Measurements from ENCODE around the gene KIF21A.

KIF21A gene

DNA sequence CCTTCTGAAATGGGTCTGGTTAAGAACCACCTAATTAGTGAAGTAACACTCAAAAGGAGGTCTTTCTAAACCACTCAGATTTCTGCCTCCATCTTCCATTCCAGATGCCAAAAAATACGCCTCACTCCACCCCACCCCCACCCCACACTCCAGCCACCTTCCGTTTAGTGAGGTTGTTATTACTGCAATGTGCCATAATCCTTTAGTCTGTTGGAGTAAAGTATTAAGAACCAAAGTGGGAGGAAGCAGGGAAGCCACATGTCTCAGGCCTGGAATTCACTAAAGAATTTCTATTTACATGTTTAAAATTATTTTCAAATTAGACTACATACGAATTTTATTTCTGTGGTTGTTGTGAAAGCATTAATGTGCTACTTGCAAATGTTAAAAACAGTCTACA, 7.4 kb downstream of the KIF21A start:
- DNase-seq (ENCODE audit: low read depth), result no peak

DNA sequence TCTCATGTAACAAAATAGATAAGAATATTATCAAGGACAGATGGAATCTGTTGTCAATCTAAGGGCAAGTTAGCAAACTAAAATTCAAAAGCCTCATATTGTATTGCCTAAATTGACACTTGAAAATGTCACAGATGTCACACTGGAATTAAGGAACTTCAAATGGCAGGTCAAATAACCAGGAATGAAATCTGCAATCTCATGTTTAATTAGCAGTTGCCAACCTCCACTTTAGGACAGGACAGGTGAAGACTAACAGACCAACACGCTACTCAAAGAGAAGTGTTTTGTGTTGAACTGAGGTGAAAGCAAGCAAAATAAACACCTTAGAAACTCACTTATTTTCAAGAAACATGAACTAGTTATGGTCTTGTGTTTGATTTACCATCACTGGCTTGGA, 11.1 kb downstream of the KIF21A start:
- no peak for DNase-seq (ENCODE audit: low read depth)

DNA sequence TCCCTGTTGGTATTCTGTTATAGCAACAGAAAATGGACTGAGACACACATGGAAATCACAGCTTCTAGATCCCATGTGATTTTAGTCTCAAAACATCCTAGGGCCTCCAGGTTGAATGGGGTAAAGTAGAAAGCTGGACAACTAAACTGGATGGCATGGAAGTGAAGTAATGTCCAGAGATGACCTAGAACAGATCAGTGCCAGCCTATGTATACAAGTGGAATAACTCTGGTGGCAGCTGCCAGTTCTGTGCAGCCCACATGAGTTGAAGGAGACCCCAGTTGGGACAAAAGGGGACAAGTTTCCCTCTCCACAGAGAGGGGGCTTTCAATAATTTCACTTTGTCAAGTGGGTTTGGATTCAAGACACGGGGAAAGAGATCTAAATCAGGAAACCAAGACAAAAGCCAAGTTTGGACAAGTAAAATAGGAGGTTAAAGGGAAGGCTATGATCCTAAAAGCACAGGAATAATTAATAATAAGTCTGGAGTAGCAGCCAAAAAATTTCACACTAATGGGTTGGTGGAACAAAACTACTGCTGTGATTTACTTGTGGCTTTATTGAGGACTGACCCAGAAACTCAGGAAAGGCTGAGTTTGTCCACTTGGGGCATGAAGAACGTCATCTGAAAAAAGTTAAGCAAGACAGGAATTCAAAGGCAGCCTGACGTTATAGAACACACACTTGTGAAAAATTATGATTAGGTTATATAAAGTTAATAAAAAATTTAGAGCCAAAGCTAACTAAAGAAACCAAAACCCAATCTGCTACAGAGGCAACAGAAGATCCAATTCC, 11.7 kb downstream of the KIF21A start:
- no peak for DNase-seq (ENCODE audit: low read depth)

DNA sequence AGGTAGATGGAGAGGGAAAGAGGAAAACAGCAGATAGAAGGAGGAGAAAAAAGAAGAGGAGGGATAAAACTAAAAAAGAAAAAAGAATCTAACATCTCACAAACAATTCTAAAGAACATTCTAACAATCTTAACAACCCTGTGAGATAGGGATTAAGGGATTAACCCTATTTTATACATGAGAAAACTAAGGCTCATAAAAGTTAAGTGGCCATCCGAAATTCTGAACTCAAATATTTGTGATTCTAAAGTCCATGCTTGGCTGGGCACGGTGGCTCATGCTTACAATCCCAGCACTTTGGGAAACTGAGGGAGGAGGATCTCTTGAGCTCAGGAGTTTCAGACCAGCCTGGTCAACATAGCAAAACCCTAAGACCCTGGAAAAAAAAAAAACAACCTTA, 13.1 kb downstream of the KIF21A start:
- no peak for DNase-seq (ENCODE audit: low read depth)

DNA sequence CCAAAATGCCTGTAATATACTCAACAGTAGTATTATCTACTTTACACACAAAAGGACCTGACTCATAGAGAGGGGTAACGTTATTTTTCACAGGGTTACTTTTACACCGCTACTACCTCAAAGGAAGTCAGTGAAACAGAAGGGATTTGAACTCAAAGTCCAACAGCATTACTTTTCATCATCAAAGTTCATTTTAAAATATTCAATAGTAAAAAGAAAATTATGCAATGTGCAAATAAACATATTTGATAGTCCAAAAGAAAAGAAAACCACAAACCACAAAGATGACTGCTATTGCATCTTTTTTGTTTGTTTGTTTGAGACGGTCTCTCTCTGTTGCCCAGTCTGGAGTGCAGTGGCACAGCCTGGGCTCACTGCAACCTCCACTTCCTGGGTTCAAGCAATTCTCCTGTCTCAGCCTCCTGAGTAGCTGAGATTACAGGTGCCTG, 15.5 kb downstream of the KIF21A start:
- no peak for DNase-seq (ENCODE audit: low read depth)

DNA sequence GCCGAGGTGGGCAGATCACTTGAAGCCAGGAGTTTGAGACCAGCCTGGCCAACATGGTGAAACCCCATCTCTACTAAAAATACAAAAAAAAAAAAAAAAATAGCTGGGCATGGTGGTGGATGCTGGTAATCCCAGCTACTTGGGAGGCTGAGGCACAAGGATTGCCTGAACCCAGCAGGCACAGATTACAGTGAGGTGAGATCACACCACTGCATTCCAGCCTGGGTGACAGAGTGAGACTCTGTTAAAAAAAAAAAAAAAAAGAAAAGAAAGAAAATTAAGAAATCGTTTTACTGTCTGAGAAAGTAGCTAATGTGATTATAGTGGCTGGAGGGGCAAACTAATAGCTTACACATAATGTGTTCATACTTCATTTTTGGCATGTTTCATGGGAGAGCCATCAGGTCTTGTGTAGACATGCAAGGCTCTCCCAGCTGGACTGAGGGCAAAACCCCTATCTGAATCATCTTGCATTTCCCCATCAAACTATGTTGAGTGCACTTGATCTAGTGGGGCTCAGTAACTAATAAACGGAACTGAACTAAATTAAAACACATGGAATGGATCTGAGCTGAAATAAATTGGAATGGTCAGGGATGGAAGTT, 16.2 kb downstream of the KIF21A start:
- DNase-seq (ENCODE audit: low read depth), result no peak

DNA sequence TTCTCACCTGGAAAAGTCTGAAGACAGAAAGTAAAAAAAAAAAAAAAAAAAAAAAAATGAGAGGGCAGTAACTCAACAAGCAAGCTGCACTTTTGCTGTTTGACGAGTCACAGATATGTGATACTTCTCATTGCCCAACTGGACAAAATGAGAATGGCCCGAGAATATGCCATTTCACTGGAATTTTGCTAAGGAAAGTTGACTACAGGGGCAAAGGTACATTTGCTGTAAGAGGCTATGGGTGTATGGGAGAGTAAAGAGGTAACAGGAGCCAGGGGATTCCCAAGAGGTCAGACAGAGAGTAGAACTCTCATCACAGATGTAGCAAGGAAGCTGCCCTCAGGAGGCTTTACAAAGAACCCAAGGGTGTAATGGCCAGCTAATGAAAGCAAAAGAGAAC, 22.9 kb downstream of the KIF21A start:
- DNase-seq (ENCODE audit: low read depth), result no peak

DNA sequence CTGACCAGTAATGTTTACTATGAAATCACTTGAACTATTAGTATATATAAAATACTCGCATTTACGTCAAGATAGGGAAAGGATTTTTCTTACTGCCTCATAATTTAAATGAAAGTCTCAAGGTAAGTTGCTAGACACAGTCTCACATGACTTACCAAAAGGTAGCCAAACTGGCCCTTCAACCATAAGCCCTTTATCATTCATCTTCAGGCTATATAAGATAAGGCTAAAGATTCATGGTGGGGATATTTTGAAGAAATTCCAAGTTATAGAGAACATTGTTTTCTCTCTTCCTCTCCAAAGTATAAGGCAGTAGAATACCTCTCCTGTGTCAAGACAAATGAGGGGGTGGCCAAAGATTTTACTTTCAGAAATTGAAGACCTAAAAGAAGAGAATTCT, 23.4 kb downstream of the KIF21A start:
- no peak for DNase-seq (ENCODE audit: low read depth)

DNA sequence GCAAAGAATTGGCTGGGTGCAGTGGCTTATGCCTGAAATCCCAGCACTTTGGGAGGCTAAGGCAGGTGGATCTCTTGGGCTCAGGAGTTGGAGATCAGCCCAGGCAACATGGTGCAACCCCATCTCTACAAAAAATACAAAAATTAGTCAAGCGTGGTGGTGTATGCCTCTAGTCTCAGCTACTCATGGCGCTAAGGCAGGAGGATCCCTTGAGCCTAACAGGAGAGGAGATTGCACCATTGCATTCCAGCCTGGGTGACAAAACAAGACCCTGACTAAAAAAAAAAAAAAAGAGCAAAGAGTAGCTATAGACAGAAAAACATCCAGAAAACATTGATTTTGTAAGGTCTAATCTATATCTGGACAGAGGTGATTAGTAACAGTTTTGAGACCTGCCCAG, 25.0 kb downstream of the KIF21A start:
- DNase-seq (ENCODE audit: low read depth), result no peak

DNA sequence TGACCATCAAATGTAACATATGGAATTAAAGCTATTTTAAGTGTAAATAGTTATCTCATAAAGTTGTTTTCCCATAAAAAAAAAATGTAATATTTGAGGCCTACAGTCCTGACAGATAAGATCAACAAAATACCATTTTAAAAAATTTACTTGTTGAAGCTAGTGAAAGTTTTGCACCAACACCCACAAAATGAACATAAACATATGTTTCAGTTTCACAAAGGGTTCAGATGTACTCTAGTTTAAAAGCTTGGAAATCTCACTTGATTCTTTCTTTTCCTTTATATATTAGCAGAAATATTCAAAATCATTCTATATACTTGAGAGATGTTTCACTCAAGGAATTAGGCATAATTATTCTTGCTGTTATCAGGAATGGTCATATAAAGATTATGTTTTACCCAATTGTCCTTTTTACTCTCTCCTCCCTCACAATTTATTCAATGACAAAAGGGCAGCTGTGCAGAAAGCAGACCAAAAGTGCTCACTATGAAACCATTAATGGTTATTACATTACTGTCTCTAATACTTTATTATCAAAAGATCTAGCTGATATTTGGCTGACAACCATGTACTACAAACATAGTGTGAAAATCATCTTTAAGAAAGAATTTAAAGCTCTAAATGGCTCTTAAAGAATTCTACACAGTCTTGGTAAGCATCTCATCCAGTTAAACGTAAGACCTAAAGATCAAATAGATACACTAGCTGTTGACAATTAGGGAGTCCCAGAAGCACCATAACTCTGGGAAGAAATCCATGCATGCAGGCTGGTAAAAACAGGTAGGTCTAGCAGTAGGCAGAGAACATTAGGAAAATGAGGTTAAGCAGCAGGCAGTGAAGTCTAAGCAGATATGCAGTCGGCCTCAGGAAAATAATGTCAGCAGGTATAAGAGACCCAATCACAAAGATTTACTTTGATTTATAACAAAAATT, 28.8 kb downstream of the KIF21A start:
- DNase-seq (ENCODE audit: low read depth), result no peak

DNA sequence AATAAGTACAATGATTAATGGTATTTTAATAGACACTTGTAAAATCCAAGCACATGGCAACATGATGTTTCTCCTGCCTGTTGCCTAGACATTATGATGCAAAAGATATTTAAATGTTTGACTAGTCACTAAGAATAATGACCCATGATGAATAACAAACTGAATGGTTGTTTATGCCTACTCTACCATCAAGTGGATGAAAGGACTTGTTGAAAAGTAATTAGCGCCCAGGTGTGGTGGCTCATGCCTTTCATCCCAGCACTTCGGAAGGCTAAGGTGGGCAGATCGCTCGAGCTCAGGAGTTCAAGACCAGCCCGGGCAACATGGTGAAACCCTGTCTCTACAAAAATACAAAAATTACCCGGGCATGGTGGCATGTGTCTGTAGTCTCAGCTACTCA, 30.7 kb downstream of the KIF21A start:
- DNase-seq (ENCODE audit: low read depth), result no peak

DNA sequence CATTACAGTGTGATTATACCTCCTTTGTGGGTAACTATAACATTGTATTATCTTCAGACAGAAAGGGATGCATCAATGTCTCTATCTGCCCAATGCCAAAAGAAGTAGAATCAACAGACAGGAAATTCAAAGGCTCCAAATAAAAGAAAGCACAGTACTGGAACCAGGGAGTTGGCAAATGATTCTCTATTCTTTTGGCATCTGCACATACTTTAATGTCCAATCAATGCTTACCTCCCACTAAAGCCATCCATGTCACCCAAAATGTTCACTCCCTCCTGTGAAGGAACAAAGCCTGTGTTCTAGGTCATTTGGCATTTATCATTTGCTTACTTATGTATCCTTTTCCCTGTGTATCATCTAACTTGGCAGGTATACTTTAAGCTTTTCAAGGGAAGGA, 36.7 kb downstream of the KIF21A start:
- DNase-seq (ENCODE audit: low read depth), result no peak

DNA sequence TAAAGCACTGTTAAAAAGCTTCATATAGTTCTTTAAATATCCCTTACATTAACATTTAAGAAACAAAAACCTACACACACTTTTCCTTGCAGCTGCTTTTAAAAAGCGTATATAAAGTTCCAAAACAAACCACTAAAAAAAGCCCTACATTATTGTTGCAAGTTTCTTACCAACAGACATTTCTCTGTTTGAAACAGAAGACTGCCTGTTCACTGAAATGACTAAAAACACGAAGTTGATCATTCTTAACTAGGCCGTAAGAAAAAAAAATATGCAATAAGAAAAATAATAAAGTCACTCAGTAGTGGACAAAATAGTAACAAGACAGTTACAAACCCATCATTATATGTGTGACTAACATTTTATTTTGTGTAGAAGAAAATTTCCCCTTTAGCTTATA, 37.3 kb downstream of the KIF21A start:
- DNase-seq (ENCODE audit: low read depth), result no peak

DNA sequence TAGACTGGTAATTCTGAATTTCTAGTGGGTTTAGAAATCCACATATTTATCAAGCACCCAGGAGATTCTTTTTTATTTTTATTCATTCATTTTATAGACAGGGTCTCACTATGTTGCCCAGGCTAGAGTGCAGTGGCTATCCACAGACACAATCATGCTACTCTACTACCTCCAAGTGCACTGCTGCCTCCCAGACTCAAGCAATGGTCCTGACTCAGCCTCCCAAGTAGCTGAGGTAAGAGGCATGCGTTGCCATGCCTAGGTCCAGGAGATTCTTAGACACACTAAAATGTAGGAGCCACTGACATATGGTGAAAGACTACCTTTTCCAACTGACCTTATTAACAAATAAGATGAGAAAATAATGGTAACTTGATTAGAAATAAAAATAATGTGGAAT, 38.9 kb downstream of the KIF21A start:
- DNase-seq (ENCODE audit: low read depth), result no peak

DNA sequence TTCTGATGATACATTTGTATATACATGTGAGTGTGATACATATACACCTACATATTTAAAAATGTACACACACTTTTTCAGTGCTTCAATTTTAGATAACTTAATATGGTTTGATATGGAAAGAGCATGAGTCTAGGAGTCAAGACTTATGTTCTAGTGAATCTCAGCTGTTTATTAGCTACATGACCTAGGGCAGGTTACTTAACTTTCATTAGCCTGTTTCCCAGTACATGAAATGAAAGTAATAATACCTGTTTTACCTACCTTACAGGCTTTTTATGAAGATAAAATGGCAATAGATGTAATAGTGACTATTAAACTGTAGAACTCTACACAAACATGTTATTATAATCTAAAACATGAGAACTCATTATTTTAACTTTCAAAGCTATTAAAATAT, 39.5 kb downstream of the KIF21A start:
- DNase-seq (ENCODE audit: low read depth), result no peak

DNA sequence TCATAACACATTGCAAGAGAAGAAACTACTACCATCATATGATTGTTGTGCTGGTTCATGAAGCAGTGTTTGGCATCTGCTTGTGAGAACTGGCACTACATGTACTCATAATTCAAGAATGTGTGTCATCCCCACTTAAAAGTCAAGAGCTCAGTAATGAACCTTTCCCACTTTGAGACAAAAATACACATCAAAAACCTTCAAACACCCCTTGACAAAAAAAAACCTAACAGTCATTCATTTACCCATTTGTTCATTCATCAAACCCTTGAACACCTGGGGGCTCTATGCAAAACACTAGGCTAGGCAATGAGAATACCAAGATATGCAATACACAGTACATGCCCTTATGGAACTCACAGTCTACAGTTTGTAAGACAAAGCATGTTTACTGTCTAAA, 40.0 kb downstream of the KIF21A start:
- DNase-seq (ENCODE audit: low read depth), result no peak

DNA sequence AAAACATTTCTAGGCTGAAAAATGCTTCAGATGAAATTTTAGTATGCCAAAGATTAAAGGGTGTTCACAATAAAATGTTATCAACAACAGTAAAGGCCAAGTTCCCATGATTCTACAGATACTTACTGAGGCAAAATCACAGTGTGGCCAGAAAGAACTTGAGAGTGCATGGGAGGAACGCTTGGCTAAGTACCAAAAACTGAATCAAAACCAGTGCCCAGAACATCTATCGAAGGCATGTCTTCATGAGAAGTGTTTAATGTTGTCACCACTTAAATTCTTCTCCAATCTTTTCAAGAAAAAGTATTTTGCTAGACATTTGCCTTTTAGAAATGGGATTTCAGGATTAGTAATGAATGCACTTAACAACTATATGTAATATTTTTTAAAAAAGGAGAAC, 41.5 kb downstream of the KIF21A start:
- DNase-seq (ENCODE audit: low read depth), result peak; percentile 21

DNA sequence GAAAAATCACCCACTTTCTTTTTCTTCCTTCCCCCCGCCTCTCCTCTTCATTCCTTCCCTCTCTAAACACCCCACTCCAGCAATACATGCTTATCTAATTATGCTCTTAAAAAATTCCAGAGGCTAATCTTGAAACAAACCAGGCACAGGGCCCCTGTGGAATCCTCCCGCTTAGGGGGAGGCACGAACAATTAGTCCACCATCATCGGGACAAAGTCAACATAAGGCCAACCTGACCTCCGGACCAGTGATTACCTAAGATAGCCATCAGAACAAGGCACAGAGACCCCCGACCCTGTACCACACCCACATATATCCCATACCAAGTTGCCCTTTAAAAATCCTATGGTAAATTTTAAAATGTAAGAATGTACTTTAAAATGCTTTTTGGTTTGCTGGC, 47.1 kb downstream of the KIF21A start:
- DNase-seq (ENCODE audit: low read depth), result no peak

DNA sequence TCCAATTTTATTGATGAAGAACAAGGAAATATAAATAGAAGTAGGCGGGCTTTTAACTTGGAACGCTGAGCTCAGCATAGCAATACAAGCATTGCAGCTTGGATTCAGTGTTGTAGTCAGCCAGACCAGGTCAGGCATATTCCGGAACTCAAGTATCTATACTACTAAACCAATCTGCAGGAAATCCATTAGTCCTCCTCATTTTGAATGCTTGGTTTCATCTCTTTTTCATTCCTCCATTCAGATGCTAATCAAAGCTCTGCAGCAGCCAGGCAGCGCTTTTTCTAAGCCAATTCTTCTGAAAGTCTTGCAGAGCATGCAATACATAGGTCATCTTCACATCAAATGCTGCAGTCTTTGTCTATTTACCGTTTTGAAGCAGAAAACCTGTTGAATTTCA, 49.0 kb downstream of the KIF21A start:
- DNase-seq (ENCODE audit: low read depth), result no peak

DNA sequence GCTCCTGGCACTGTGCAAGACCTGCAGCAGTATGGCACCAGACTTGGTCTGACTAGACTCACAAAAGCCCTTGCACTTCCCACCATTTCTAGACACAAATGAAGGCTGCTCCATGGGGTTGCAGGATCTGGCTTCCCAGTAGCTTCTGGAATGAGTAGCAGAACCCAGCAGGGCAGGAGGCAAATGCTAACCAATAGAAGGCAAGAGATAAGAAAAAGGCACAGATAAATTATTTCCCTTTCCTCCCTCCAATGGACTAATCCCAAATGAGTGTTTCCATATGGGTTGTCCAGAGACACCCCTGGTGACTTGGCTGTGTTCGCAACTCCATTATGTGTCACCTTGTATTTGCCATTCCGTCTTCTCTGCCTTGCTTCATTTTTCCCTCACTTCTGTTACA, 49.7 kb downstream of the KIF21A start:
- no peak for DNase-seq (ENCODE audit: low read depth)

DNA sequence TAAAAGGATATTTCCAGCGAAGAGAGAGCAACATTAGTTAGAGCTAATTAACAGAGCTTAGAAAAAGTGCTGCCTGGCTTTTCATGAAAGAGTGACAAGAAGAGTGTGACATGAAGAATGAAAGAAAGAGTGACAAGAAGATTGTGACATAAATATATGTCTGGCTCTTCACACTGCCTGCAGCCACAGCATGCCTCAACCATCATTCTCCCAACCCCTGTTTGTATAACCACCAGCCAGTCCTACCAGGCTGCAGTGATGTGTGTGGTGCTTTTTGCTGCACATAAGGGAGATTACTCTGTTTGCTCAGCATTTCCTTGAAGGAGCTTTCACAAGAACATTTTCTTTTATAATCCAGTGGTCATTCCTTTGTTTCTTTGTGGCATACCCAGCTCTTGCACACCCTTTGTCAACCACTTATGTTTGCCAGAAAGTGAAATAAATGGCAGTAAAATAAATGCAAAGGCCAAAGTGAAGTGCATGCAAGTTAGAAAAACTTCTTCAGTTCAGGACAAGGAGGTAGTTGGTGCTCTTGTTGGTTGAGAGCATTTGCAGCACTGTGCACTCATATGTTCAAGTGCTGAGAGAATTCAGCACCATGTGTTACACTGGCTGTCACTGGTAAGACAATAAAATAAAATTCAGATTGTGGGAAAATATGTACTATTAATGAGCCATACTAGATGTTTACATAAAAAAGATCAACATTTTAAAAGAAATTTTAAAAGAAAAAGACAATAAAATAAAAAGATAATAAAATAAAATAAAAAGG, 50.6 kb downstream of the KIF21A start:
- no peak for DNase-seq (ENCODE audit: low read depth)

DNA sequence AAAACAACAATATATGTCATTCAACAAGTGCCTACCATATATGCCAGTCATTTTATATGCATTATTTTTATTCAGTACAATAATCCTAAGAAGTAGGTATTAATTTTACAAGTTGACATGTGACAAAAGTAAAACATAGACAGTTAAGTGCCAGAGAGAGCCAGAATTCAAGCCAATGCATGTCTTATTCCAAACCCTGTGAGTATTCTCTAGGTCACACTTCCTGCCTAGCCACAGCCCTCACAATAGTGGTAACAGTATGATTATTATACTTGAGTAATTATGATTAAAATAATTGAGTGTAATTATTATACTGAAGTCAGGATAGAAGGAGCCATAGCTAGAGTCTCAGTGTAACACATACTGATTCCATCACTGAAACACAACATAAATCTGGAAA, 52.2 kb downstream of the KIF21A start:
- DNase-seq (ENCODE audit: low read depth), result no peak

Data from fibroblast of the conjunctiva (primary cell).